K562 (cell line): ENCODE results near the gene ISG20L2. TPM values are rescaled to one million over a fixed set of nuclear protein-coding genes. Genes with fewer than 3 reads are reported as not detected.

ENCODE experiments used
- BDP1 ChIP-seq: IDR thresholded peaks from 3 replicates; pipeline ENCODE4 v1.6.1; 2011; ENCODE audit not compliant: insufficient read length, insufficient read depth
- CBX1 ChIP-seq: sonication (generic); IDR thresholded peaks from 2 replicates; pipeline ENCODE4 v1.6.1; 2016; ENCODE audit warnings: antibody characterized with exemption, low read depth, mild to moderate bottlenecking
- CLOCK ChIP-seq: fragments of 250-450 bp; sonication (Bioruptor Pico); IDR thresholded peaks from 2 replicates; pipeline ENCODE4 v1.4.0; 2020; ENCODE audit warnings: mild to moderate bottlenecking, moderate library complexity, borderline replicate concordance
- EGR1 ChIP-seq: fragments of 450-650 bp; conservative IDR thresholded peaks from 2 replicates; pipeline ENCODE4 v1.6.1; 2017; ENCODE audit warnings: mild to moderate bottlenecking
- FOXK2 ChIP-seq, 2 experiments: fragments of 450-650 bp; IDR thresholded peaks in 1 of 2; conservative IDR thresholded peaks in 1 of 2; 2 replicates each; pipeline ENCODE4 v1.6.1; 2016; ENCODE audit warnings: low read depth in 2 of 2, mild to moderate bottlenecking in 1 of 2
- LARP7 ChIP-seq: fragments of 450-650 bp; IDR thresholded peaks from 2 replicates; pipeline ENCODE4 v1.6.1; 2016
- MLX ChIP-seq, 2 experiments: fragments of 450-650 bp in 1 of 2; sonication (generic) in 1 of 2; formaldehyde crosslinking; conservative IDR thresholded peaks; 2 replicates each; pipeline versions ENCODE4 v1.4.0 to v1.8.1; 2020 to 2022; ENCODE audit warnings: mild to moderate bottlenecking in 1 of 2, missing genetic modification reagents in 1 of 2
- NCOA6 ChIP-seq: fragments of 450-650 bp; IDR thresholded peaks from 2 replicates; pipeline ENCODE4 v1.6.1; 2017; ENCODE audit warnings: mild to moderate bottlenecking
- PPARD ChIP-seq: fragments of 250-450 bp; sonication (Bioruptor Pico); IDR thresholded peaks from 2 replicates; pipeline ENCODE4 v1.8.0; 2022; ENCODE audit warnings: inconsistent platforms, mild to moderate bottlenecking, moderate library complexity
- RBBP5 ChIP-seq: fragments of 200-600 bp; sonication (generic); IDR thresholded peaks from 2 replicates; pipeline ENCODE4 v1.6.1; 2012; ENCODE audit warnings: borderline replicate concordance, mild to moderate bottlenecking, low read length, control low read depth, inconsistent platforms; ENCODE audit not compliant: insufficient read depth, poor library complexity, severe bottlenecking
- RBM39 ChIP-seq: fragments of 200-400 bp; formaldehyde crosslinking; optimal IDR thresholded peaks from 2 replicates; pipeline ENCODE3; 2018; ENCODE audit warnings: low read depth, low read length
- SMAD4 ChIP-seq: fragments of 250-450 bp; sonication (Bioruptor Pico); conservative IDR thresholded peaks from 2 replicates; pipeline ENCODE4 v1.8.0; 2021; ENCODE audit warnings: inconsistent platforms, mild to moderate bottlenecking, moderate library complexity
- SMARCA5 ChIP-seq: fragments of 450-650 bp; IDR thresholded peaks from 2 replicates; pipeline ENCODE4 v1.6.1; 2016
- TAF7 ChIP-seq: fragments of 450-650 bp; IDR thresholded peaks from 2 replicates; pipeline ENCODE4 v1.6.1; 2016; ENCODE audit warnings: missing genetic modification characterization, missing compliant biosample characterization
- TEAD1 ChIP-seq, 2 experiments: fragments of 450-650 bp in 1 of 2; sonication (generic) in 1 of 2; formaldehyde crosslinking; IDR thresholded peaks; 2 replicates each; pipeline versions ENCODE4 v1.4.0 to v1.8.0; 2020 to 2022; ENCODE audit warnings: mild to moderate bottlenecking in 2 of 2, missing genetic modification reagents in 1 of 2
- TFAM ChIP-seq: fragments of 250-450 bp; sonication (Bioruptor Pico); conservative IDR thresholded peaks from 2 replicates; pipeline ENCODE4 v1.5.0; 2021; ENCODE audit warnings: mild to moderate bottlenecking, moderate library complexity
- WHSC1 ChIP-seq: IDR thresholded peaks from one replicate; pipeline ENCODE4 v1.6.1; 2012; ENCODE audit warnings: low read length, control low read depth, inconsistent platforms
- ZBTB1 ChIP-seq: sonication (generic); formaldehyde crosslinking; IDR thresholded peaks from 2 replicates; pipeline ENCODE4 v1.8.1; 2023; ENCODE audit warnings: missing genetic modification reagents, low read depth, mild to moderate bottlenecking, borderline replicate concordance
- ZNF592 ChIP-seq: fragments of 450-650 bp; IDR thresholded peaks from 2 replicates; pipeline ENCODE4 v1.6.1; 2017; ENCODE audit warnings: antibody characterized with exemption, mild to moderate bottlenecking
- polyA plus RNA-seq, 8 experiments: library from polyadenylated mRNA; depleted of rRNA in 4 of 8; stranded (reverse) in 5 of 8; unstranded in 3 of 8; fragments of >200 nt; fragmentation: Nextera tagmentation in 2 of 8; fragmentation: Illumina TruSeq in 1 of 8; extraction: Ambion mirVana in 2 of 8; extraction: Trizol in 1 of 8; gene quantifications; 2 replicates each; pipeline versions ENCODE4 v1.2.1 to v1.2.3, GENCODE V29; 2011 to 2014; ENCODE audit warnings: inconsistent platforms in 1 of 8, missing spikeins in 1 of 8
- total RNA-seq, 7 experiments: library from RNA; depleted of rRNA in 6 of 7; stranded (reverse); fragments of >200 nt in 6 of 7; fragmentation: Illumina TruSeq in 2 of 7; extraction: Trizol in 2 of 7; gene quantifications; 2 replicates each; pipeline versions ENCODE4 v1.2.1 to v1.2.3, GENCODE V29; 2011 to 2021; ENCODE audit warnings: low replicate concordance in 1 of 7
- TF ChIP-seq, protein P1 (sequence below): fragments of 450-650 bp; formaldehyde crosslinking; IDR thresholded peaks from 2 replicates; pipeline ENCODE4 v1.4.0; 2022; ENCODE audit warnings: missing genetic modification characterization

The ISG20L2 gene
- total and polyA plus RNA-seq, 9 of the 15 experiments (the other 6 are each of a cell fraction or from before 2014, with no cell fraction given), result 21.3 to 130 (median 50.3) TPM

- TF ChIP-seq WHSC1 (no peak), TFAM (no peak), PPARD (no peak), RBBP5 (peak; percentile 42), ZBTB1 (no peak), SMARCA5 (peak; percentile 26; the same call in 1 of the 2 replicates), MLX (CRISPR knock-in tag; conservative IDR thresholded peaks at IDR 0.05) (no peak), TEAD1 (CRISPR knock-in tag; IDR thresholded peaks at IDR 0.05) (0 out of 4 replicates have a peak, but pooled peaks of 1 of the 2 experiments have one; percentile 60), LARP7 (0 out of 2 replicates have a peak, but pooled peaks have one; percentile 36), TAF7 (tag) (no peak), NCOA6 (no peak), BDP1 (no peak), ZNF592 (no peak), RBM39 (peak; percentile 52), FOXK2 (conservative IDR thresholded peaks at IDR 0.05 in 1 of 2, IDR thresholded peaks at IDR 0.05 in 1 of 2; ENCODE audit: low read depth in 2 of 2) (no peak), SMAD4 (CRISPR knock-in tag) (peak; percentile 71), CLOCK (CRISPR knock-in tag) (no peak), CBX1 (no peak), EGR1 (no peak)
- TF ChIP-seq, protein P1, sequence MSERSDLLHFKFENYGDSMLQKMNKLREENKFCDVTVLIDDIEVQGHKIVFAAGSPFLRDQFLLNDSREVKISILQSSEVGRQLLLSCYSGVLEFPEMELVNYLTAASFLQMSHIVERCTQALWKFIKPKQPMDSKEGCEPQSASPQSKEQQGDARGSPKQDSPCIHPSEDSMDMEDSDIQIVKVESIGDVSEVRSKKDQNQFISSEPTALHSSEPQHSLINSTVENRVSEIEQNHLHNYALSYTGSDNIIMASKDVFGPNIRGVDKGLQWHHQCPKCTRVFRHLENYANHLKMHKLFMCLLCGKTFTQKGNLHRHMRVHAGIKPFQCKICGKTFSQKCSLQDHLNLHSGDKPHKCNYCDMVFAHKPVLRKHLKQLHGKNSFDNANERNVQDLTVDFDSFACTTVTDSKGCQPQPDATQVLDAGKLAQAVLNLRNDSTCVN (CRISPR knock-in tag), result no peak
Measured at GRCh38 chr1:156772728-156773497, 44.3 kb upstream of the ISG20L2 start (continued).
